ENCODE data around the gene CEP85L.
A peak's percentile ranks its signal among the peaks of the same experiment; 100 is the strongest.

The CEP85L gene

GRCh38 chr6:118651282-118652050 is at the start of gene CEP85L:
TSS of gene CEP85L (minus strand) at chr6:118651591. CDS start at chr6:118651269, 322 bp downstream.
- H3K9me3 Mint-ChIP-seq = no peaks in the 10 kb centered on the region
- H3K27me3 Mint-ChIP-seq = no peaks in the 10 kb centered on the region
- peak within 1 kb of the TSS; percentile 95 for H3K27ac Mint-ChIP-seq
- H3K36me3 Mint-ChIP-seq = peaks cover 0 to 3% of the 10 kb centered on the region in 2 donors
- ATAC-seq (replicated peaks) (peak; percentile 90 to 93), DNase-seq (peak; percentile 80)
- H3K4me3 Mint-ChIP-seq = peak within 1 kb of the TSS; percentile 92 to 97
- peaks cover 7 to 22% of the 10 kb centered on the region in 2 donors for H3K4me1 Mint-ChIP-seq

GRCh38 chr6:118700531-118700930 is 49.1 kb upstream of the CEP85L start:
- H3K27me3 Mint-ChIP-seq = no peaks in the 10 kb centered on the region
- peaks cover 0 to 4% of the 10 kb centered on the region in 2 donors for H3K9me3 Mint-ChIP-seq
- DNase-seq (no peak), ATAC-seq (replicated peaks) (no peak)
- no peak overlapping the region for H3K27ac Mint-ChIP-seq
- H3K36me3 Mint-ChIP-seq = peaks cover 20 to 27% of the 10 kb centered on the region in 2 donors
- peaks cover 20 to 54% of the 10 kb centered on the region in 2 donors for H3K4me1 Mint-ChIP-seq
- H3K4me3 Mint-ChIP-seq = no peak overlapping the region

GRCh38 chr6:118697554-118697953 is 46.2 kb upstream of the CEP85L start:
- Mint-ChIP-seq H3K27ac (no peak overlapping the region), H3K27me3 (no peaks in the 10 kb centered on the region), H3K9me3 (peaks cover 5 to 9% of the 10 kb centered on the region in 2 donors), H3K36me3 (peaks cover 29 to 38% of the 10 kb centered on the region in 2 donors), H3K4me3 (no peak overlapping the region), H3K4me1 (peaks cover 13 to 59% of the 10 kb centered on the region in 2 donors)
- DNase-seq = no peak
- no peak for ATAC-seq (replicated peaks)

GRCh38 chr6:118696271-118696670 is 44.9 kb upstream of the CEP85L start:
- Mint-ChIP-seq H3K4me1 (peaks cover 10 to 52% of the 10 kb centered on the region in 2 donors), H3K36me3 (peaks cover 25 to 34% of the 10 kb centered on the region in 2 donors), H3K9me3 (peaks cover 5 to 6% of the 10 kb centered on the region in 2 donors), H3K27ac (peak overlapping the region; percentile 20), H3K27me3 (no peaks in the 10 kb centered on the region), H3K4me3 (no peak overlapping the region)
- no peak for DNase-seq
- ATAC-seq (replicated peaks) = no peak

GRCh38 chr6:118693562-118693961 is 42.2 kb upstream of the CEP85L start:
- Mint-ChIP-seq H3K4me3 (no peak overlapping the region), H3K4me1 (peaks cover 11 to 56% of the 10 kb centered on the region in 2 donors), H3K9me3 (peaks cover 5% of the 10 kb centered on the region in 2 donors), H3K36me3 (peaks cover 24 to 27% of the 10 kb centered on the region in 2 donors), H3K27ac (no peak overlapping the region), H3K27me3 (no peaks in the 10 kb centered on the region)
- DNase-seq (no peak), ATAC-seq (replicated peaks) (no peak)

GRCh38 chr6:118685823-118686449 is 34.5 kb upstream of the CEP85L start:
- no peak overlapping the region for H3K27ac Mint-ChIP-seq
- H3K27me3 Mint-ChIP-seq = no peaks in the 10 kb centered on the region
- H3K4me1 Mint-ChIP-seq = peaks cover 28 to 61% of the 10 kb centered on the region in 2 donors
- ATAC-seq (replicated peaks) (no peak), DNase-seq (no peak)
- H3K36me3 Mint-ChIP-seq = peaks cover 12 to 15% of the 10 kb centered on the region in 2 donors
- H3K9me3 Mint-ChIP-seq = no peaks in the 10 kb centered on the region
- H3K4me3 Mint-ChIP-seq = no peak overlapping the region

GRCh38 chr6:118683881-118684872 is 32.8 kb upstream of the CEP85L start:
- Mint-ChIP-seq H3K27me3 (no peaks in the 10 kb centered on the region), H3K4me3 (no peak overlapping the region), H3K9me3 (no peaks in the 10 kb centered on the region), H3K36me3 (peaks cover 11% of the 10 kb centered on the region in 2 donors), H3K27ac (no peak overlapping the region), H3K4me1 (peaks cover 30 to 58% of the 10 kb centered on the region in 2 donors)
- DNase-seq = no peak
- ATAC-seq (replicated peaks) = no peak

GRCh38 chr6:118680452-118681095 is 29.2 kb upstream of the CEP85L start:
- H3K4me3 Mint-ChIP-seq = no peak overlapping the region

GRCh38 chr6:118679327-118679901 is 28.0 kb upstream of the CEP85L start:
- no peak for DNase-seq
- Mint-ChIP-seq H3K27ac (no peak overlapping the region), H3K4me3 (no peak overlapping the region), H3K4me1 (peaks cover 15 to 35% of the 10 kb centered on the region in 2 donors), H3K36me3 (peaks cover 0 to 6% of the 10 kb centered on the region in 2 donors), H3K27me3 (no peaks in the 10 kb centered on the region), H3K9me3 (no peaks in the 10 kb centered on the region)
- no peak for ATAC-seq (replicated peaks)

More at GRCh38 chr6:118680452-118681095, 29.2 kb upstream of the CEP85L start:
- H3K9me3 Mint-ChIP-seq = no peaks in the 10 kb centered on the region
- ATAC-seq (replicated peaks) = no peak
- H3K4me1 Mint-ChIP-seq = peaks cover 16 to 40% of the 10 kb centered on the region in 2 donors
- DNase-seq = no peak
- peaks cover 2 to 6% of the 10 kb centered on the region in 2 donors for H3K36me3 Mint-ChIP-seq
- no peak overlapping the region for H3K27ac Mint-ChIP-seq
- H3K27me3 Mint-ChIP-seq = no peaks in the 10 kb centered on the region

GRCh38 chr6:118678866-118679265 is 27.5 kb upstream of the CEP85L start:
- no peak for DNase-seq
- no peak overlapping the region for H3K4me3 Mint-ChIP-seq
- no peaks in the 10 kb centered on the region for H3K9me3 Mint-ChIP-seq
- H3K27me3 Mint-ChIP-seq = no peaks in the 10 kb centered on the region
- peaks cover 0 to 3% of the 10 kb centered on the region in 2 donors for H3K36me3 Mint-ChIP-seq
- peaks cover 10 to 30% of the 10 kb centered on the region in 2 donors for H3K4me1 Mint-ChIP-seq
- ATAC-seq (replicated peaks) = no peak
- no peak overlapping the region for H3K27ac Mint-ChIP-seq

- DNase-seq (no peak), ATAC-seq (replicated peaks) (no peak)
- Mint-ChIP-seq H3K27ac (no peak overlapping the region), H3K4me1 (peaks cover 12 to 33% of the 10 kb centered on the region in 2 donors), H3K36me3 (peaks cover 3 to 5% of the 10 kb centered on the region in 2 donors), H3K9me3 (no peaks in the 10 kb centered on the region), H3K4me3 (no peak overlapping the region), H3K27me3 (no peaks in the 10 kb centered on the region)
These were observed 25.8 kb upstream of the CEP85L start for GRCh38 chr6:118677193-118677592.

GRCh38 chr6:118675225-118675624 is 23.8 kb upstream of the CEP85L start:
- Mint-ChIP-seq H3K4me3 (no peak overlapping the region), H3K4me1 (peaks cover 11 to 27% of the 10 kb centered on the region in 2 donors)
- no peak for DNase-seq

GRCh38 chr6:118674772-118675171 is 23.4 kb upstream of the CEP85L start:
- Mint-ChIP-seq H3K4me3 (no peak overlapping the region), H3K4me1 (peaks cover 11 to 31% of the 10 kb centered on the region in 2 donors), H3K27me3 (no peaks in the 10 kb centered on the region), H3K27ac (no peak overlapping the region), H3K36me3 (peaks cover 5 to 8% of the 10 kb centered on the region in 2 donors), H3K9me3 (no peaks in the 10 kb centered on the region)
- ATAC-seq (replicated peaks) (no peak), DNase-seq (no peak)

More at GRCh38 chr6:118675225-118675624, 23.8 kb upstream of the CEP85L start:
- no peak for ATAC-seq (replicated peaks)
- Mint-ChIP-seq H3K27me3 (no peaks in the 10 kb centered on the region), H3K9me3 (no peaks in the 10 kb centered on the region), H3K36me3 (peaks cover 5 to 8% of the 10 kb centered on the region in 2 donors), H3K27ac (no peak overlapping the region)
